Left cardiac atrium (tissue), 4 donors: ENCODE results near the gene FBXL16. TPM values are rescaled to one million over a fixed set of nuclear protein-coding genes. Genes with fewer than 3 reads are reported as not detected.

Source experiments
- ATAC-seq, 2 donors: fragments of 200-7000 bp; cut with Tn5 transposase; one replicate each; pipeline ENCODE4 v1.9.1; 2020; ENCODE audit warnings: mild to moderate bottlenecking in 2 of 2, moderate library complexity in 2 of 2
- DNase-seq: peaks from one replicate; pipeline ENCODE4 v3.0.0-alpha.2; 2020
- intact Hi-C, 2 donors: fragments of 100-400 bp; cut with DNase I; formaldehyde crosslinking; loops; one replicate each; pipeline versions ENCODE4 v1.14.1 to v1.15.1; 2022 to 2023
- total RNA-seq, 2 donors: library from RNA; stranded (reverse); fragmentation: NEBNext Ultra II Directional; extraction: Animal tissue kit (Norgen Biotek cat#: 25700); gene quantifications; one replicate each; pipeline ENCODE4 v1.2.1, GENCODE V29; 2021
- donor health status: DM: no; HTN: yes; CAD: no.
- donor health status: DM: no; HTN: yes; CAD: no; lungs with severe emphysema.
- donor health status: DM: yes; HTN: yes; CAD: no.
- donor health status: Dilated cardiomyopathy.

The FBXL16 gene
- total RNA-seq, 2 donors from 2014 or later, result 0.32 to 1.0 TPM

- no peak for ATAC-seq
- intact Hi-C loops, result no loop called here
- DNase-seq, result no peak
These were observed 46.7 kb downstream of the FBXL16 start for GRCh38 chr16:658679-659571.

- ATAC-seq (no peak), DNase-seq (no peak)
- intact Hi-C loops, result no loop called here
These were observed 48.1 kb downstream of the FBXL16 start for GRCh38 chr16:657487-657886.

GRCh38 chr16:654034-654433 lies 51.6 kb downstream of the FBXL16 start:
- ATAC-seq (no peak), DNase-seq (no peak)
- intact Hi-C loops, result no loop called here

- intact Hi-C loops, result no loop called here
These were observed 52.9 kb downstream of the FBXL16 start for GRCh38 chr16:652454-653305.

GRCh38 chr16:651844-652243 lies 53.8 kb downstream of the FBXL16 start:
- intact Hi-C loops, result no loop called here
- no peak for ATAC-seq
- DNase-seq, result no peak

More at GRCh38 chr16:652454-653305, 52.9 kb downstream of the FBXL16 start:
- no peak for DNase-seq
- no peak for ATAC-seq

GRCh38 chr16:649631-650030 lies 56.0 kb downstream of the FBXL16 start:
- intact Hi-C loops, result no loop called here
- DNase-seq, result no peak
- peak; percentile 1 to 2 for ATAC-seq

GRCh38 chr16:648781-649589 lies 56.6 kb downstream of the FBXL16 start, which contains the start of gene WDR90:
Gene WDR90, plus strand, starts transcription at chr16:649365. Its CDS starts 52 bp downstream, at chr16:649417.
- peak; percentile 97 for DNase-seq
- ATAC-seq, result peak; percentile 93 to 94
- intact Hi-C loops, result no loop called here

- intact Hi-C loops, result no loop called here
- ATAC-seq (no peak), DNase-seq (no peak)
These were observed 57.4 kb downstream of the FBXL16 start for GRCh38 chr16:648071-648780.

- intact Hi-C loops, result no loop called here
- DNase-seq (no peak), ATAC-seq (no peak)
These were observed 58.3 kb downstream of the FBXL16 start for GRCh38 chr16:647173-647902.

GRCh38 chr16:646679-647172 lies 58.9 kb downstream of the FBXL16 start:
- no peak for DNase-seq
- intact Hi-C loops, result no loop called here
- ATAC-seq, result no peak

- intact Hi-C loops, result no loop called here
- DNase-seq (no peak), ATAC-seq (no peak)
These were observed 59.5 kb downstream of the FBXL16 start for GRCh38 chr16:645852-646678.

GRCh38 chr16:644556-644955 lies 61.0 kb downstream of the FBXL16 start:
- DNase-seq, result no peak
- intact Hi-C loops, result no loop called here
- ATAC-seq, result no peak

GRCh38 chr16:643050-643368 lies 62.6 kb downstream of the FBXL16 start:
- no peak for DNase-seq
- no peak for ATAC-seq
- intact Hi-C loops, result no loop called here
